ENCODE results near the gene PSORS1C2.

PSORS1C2 gene

DNA sequence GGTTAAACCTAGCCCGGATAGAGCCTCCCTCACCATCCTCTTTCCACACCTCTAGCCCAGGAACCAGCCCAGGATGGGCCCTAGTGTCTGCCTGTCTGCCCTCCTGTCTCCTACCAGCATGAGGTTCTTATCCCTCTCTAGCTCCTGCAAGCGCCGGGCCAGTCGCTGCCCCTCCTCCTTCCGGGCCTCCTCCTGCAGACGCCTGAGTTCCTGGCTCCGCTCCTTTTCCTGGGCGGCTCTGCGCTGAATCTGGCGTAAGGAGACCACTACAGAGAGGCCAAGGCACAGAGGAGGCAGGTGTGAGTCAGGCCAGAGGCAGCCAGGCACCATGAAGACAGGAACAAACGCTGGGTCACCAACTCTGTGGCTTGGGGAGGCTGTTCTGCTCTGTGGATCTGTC lies 4.3 kb upstream of the PSORS1C2 start:
- no peak overlapping the region for H3K27ac ChIP-seq
- no peak for DNase-seq (ENCODE audit: low read depth, low spot score)

DNA sequence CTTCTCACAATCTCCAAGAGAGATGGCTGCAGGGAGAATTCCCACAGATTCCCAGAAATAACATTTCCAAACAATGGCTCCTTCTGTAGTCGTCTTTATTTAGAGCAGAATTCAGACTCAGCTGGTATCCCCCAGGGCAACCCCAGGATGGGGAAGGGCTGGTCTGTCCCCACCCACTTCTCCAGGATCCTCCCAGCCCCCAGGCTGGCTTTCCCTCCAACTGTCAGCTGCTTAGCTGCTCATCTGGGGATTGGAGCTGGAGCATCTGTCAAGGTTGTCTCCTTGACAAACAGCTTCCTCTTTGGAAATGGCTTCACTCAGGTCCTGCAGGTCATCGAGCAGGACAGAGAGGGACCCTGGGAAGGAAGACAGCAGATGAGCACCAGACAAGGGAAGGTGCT lies 3.5 kb upstream of the PSORS1C2 start:
- H3K27ac ChIP-seq = no peak overlapping the region
- no peak for DNase-seq (ENCODE audit: low read depth, low spot score)

GRCh38 chr6:31140643-31141042 lies 1.8 kb upstream of the PSORS1C2 start:
- no peak overlapping the region for H3K27ac ChIP-seq
- no peak for DNase-seq (ENCODE audit: low read depth, low spot score)

DNA sequence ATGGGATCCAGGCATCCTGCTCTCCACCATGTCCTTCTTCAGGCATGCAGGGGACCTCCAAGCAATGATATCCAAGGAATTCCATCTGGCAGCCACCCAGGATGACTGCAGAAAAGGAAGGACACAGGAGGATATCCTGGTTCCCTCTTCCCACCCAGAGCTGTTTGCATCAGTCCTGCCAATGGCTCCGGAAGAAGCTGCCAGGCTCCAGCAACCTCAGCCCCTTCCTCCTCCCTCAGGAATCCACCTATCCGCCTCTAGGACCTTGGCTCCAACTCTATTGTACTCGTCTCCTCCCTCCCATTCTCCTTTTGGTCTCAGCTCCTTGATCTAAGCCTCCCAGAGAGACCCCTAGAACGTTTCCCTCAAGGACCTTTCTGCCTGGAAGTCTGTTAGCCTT lies 733 bp upstream of the PSORS1C2 start:
- no peak overlapping the region for H3K27ac ChIP-seq
- DNase-seq (ENCODE audit: low read depth, low spot score) = no peak

- no peak overlapping the region for H3K27ac ChIP-seq
- no peak for DNase-seq (ENCODE audit: low read depth, low spot score)
These were observed 3.2 kb downstream of the PSORS1C2 start for GRCh38 chr6:31135710-31136109.

DNA sequence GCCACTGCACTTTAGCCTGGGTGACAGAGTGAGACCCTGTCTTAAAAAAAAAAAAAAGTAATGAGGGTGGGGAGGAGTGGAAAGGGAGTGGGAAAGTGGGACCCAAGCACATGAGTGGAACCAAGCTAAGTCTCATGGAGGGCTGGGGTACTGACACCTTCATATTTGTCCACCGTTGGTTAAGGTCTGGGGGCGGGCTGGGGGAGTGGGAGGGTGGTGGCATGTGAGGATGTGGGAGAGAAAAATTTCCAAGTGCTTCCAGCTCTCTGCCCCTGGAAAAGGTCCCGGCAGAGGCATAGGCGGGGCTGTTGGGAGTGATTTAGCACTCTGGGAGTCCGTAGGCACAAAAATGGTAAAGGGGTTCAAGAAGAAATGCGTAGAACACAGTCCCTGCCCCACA lies 6.1 kb downstream of the PSORS1C2 start:
- no peak for DNase-seq (ENCODE audit: low read depth, low spot score)

GRCh38 chr6:31131595-31131994 lies 7.3 kb downstream of the PSORS1C2 start:
- no peak for DNase-seq (ENCODE audit: low read depth, low spot score)
- H3K27ac ChIP-seq = no peak overlapping the region

More for the DNA sequence above, 6.1 kb downstream of the PSORS1C2 start:
- H3K27ac ChIP-seq = no peak overlapping the region

GRCh38 chr6:31130751-31131150 lies 8.1 kb downstream of the PSORS1C2 start:
- DNase-seq (ENCODE audit: low read depth, low spot score) = no peak
- no peak overlapping the region for H3K27ac ChIP-seq

GRCh38 chr6:31129130-31129529 lies 9.7 kb downstream of the PSORS1C2 start:
- no peak for DNase-seq (ENCODE audit: low read depth, low spot score)
- peak overlapping the region; percentile 6 for H3K27ac ChIP-seq

GRCh38 chr6:31128093-31128676 lies 10.7 kb downstream of the PSORS1C2 start:
- DNase-seq (ENCODE audit: low read depth, low spot score) = no peak
- H3K27ac ChIP-seq = no peak overlapping the region

- no peak for DNase-seq (ENCODE audit: low read depth, low spot score)
- H3K27ac ChIP-seq = peak overlapping the region; percentile 89
These were observed 12.3 kb downstream of the PSORS1C2 start for GRCh38 chr6:31126396-31127175.

GRCh38 chr6:31125586-31126363 lies 13.1 kb downstream of the PSORS1C2 start:
- DNase-seq (ENCODE audit: low read depth, low spot score) = peak; percentile 76
- peak overlapping the region; percentile 89 for H3K27ac ChIP-seq

- peak overlapping the region; percentile 89 for H3K27ac ChIP-seq
- peak; percentile 69 for DNase-seq (ENCODE audit: low read depth, low spot score)
These were observed 13.7 kb downstream of the PSORS1C2 start for GRCh38 chr6:31125162-31125561.

- peak overlapping the region; percentile 49 for H3K27ac ChIP-seq
- DNase-seq (ENCODE audit: low read depth, low spot score) = peak; percentile 29
These were observed 15.8 kb downstream of the PSORS1C2 start for GRCh38 chr6:31122791-31123706.

DNA sequence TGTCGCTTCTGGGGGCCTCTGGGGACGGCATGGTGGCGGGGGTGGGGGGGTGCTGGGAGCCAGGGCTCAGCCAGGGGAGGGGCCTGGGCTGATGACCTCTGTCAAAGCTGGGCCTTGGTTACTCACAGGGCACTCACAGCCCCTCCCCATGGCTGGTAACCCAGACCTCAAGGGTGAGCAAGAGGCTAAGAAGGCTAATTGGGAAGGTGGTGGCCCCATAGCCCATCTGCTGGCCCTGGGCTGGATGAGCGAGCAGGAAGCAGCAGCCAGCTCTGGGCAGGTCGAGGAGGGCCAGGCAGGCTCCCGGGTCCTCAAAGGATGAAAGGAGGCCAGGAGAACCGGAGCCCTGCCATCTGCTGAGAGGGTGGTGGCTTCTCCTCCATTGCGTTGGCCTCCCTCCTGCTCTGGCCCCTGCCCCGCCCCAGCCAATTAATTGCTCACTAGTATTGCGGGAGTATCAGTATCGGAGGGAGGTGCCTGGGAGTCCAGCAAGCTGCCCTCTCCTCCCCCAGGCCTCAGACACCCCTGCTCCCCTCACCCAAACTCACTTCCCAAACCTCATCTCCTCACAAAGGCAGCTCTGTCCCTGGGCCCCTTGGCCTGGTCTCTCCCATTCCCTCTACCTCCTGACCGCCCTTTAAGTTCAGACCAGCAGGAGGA lies 17.6 kb downstream of the PSORS1C2 start:
- no peak overlapping the region for H3K27ac ChIP-seq

DNA sequence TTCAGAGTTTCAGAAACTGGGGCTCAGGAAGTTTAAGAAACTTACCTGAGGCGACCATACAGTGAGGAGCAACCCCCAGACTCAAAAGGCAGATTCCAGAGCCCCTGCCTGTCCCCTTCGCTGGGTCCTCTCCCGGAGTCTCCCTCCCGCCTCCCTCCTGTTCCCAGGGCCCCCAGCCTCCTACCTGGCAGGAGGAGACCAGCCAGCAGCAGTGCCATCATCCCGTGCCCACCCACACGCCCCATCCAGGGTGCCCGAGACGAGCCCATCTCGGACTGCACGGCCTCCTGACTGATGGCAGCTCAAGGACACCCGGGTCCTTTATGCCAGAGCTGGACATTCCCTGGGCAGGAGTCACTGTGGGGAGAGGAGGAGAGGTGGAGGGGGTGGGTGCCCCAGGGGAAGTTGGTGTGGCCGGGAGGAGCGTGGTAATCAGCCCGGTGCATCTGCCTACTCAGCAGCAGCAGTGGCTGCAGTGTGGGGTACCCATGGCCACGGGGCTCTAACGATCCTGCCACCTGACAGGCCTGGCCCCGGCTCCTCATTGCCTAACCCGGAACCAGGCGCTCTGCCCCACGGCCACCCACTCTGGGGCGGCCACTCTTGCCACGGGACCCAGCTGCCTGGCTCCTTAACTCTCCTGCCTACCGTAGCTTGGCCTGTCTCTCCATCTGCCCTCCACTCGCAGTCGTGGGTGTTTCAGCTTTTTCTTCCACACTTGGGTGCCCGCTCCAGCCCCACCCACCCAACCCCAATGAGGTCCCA lies 18.5 kb downstream of the PSORS1C2 start, which contains the start of gene CDSN:
CDSN (minus strand) TSS at position 296 of the 765 bp plus-strand sequence; CDS start at position 269, 27 bp downstream.
- DNase-seq (ENCODE audit: low read depth, low spot score) = no peak
- H3K27ac ChIP-seq = no peak within 1 kb of the TSS

More for the DNA sequence above, 17.6 kb downstream of the PSORS1C2 start:
- DNase-seq (ENCODE audit: low read depth, low spot score) = no peak

DNA sequence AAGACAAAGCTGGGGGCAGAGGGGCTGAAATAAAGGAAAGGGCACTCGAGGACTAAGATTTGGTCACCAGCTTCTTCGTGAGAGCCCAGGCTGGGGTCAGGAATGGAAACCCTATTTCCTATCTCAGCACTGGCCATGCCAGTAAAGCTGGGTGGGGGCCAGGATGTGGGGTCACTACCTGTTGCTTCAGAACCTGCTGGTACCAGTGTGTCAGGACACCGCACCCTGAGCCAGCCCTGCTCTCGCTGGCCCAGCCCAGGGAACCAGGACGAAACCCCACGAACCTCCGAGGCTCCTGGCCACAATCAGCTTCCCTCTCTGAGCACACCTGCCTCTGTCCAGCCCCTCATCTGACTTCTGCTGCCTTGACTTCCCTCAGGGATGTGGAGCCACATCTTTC lies 20.7 kb downstream of the PSORS1C2 start:
- H3K27ac ChIP-seq = no peak overlapping the region
- DNase-seq (ENCODE audit: low read depth, low spot score) = no peak

DNA sequence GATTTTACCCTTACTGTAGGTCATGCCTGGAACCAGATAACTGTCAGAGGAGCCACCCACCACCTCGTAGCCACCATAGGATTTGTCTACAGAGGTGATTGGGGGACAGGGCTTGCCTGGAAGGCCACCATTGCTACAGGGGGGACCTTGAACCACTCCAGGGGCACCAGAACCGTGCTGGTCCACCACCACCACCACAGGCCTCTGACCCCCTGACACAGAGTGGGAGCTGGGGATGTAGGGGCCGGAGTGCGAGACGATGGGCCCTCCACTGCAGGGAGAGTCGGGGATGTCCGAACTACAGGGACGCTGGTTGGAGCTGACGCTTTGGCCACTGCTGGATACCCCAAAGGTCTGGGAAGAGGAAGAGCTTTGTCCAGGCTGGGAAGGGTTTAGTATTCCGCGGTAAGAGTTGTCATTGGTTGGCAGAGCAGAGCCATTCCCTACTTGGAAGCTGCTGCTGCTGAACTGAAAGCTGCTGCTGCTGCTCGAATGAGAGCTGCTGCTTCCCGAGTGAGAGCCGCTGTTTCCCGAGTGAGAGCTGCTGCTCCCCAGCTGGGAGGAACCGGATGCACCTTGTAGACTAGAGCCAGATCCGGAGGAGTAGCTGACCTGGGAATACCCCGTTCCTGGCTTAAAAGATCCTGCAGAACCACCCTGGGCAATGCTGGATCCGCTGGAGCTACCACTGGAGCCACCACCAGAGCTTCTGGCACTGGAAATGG lies 22.0 kb downstream of the PSORS1C2 start:
- H3K27ac ChIP-seq = no peak overlapping the region
- no peak for DNase-seq (ENCODE audit: low read depth, low spot score)

All from epithelial cell of prostate (primary cell).